ENCODE results near the gene ACOT2. TPM values are rescaled to one million over a fixed set of nuclear protein-coding genes. Genes with fewer than 3 reads are reported as not detected.
"Not testable (repeated sequence)": the region's sequence is repeated elsewhere in the genome, so short reads cannot be mapped to it uniquely, and the experiment has no call there.

The ACOT2 gene
- total and polyA plus RNA-seq, 2 donors from 2014 or later = 29.4 to 128 TPM

- no peak for FAIRE-seq
- no peak overlapping the region for H3K27ac ChIP-seq (ENCODE audit: low read depth in 2 of 2, low read length in 2 of 2)
Measured at GRCh38 chr14:73589116-73589515, 20.1 kb downstream of the ACOT2 start.

GRCh38 chr14:73590673-73591004 is 21.6 kb downstream of the ACOT2 start:
- H3K9ac ChIP-seq (ENCODE audit: low read length in 3 of 3); intact Hi-C loops (cut with DNase I); H3K4me1 ChIP-seq (ENCODE audit: control insufficient read depth in 2 of 3, insufficient read depth in 2 of 3, low read depth in 1 of 3, low read length in 3 of 3); H3K36me3 ChIP-seq (ENCODE audit: control insufficient read depth in 2 of 3, insufficient read depth in 3 of 3, low read length in 3 of 3); H3K27ac ChIP-seq (ENCODE audit: low read depth in 2 of 2, low read length in 2 of 2); DNase-seq; FAIRE-seq; H3K27me3 ChIP-seq (ENCODE audit: control insufficient read depth, insufficient read depth, low read length); H3K4me3 ChIP-seq (ENCODE audit: low read length in 3 of 3); H3K9me3 ChIP-seq (ENCODE audit: control insufficient read depth in 2 of 3, insufficient read depth in 1 of 3, low read length in 3 of 3): not testable (repeated sequence)

More at GRCh38 chr14:73589116-73589515, 20.1 kb downstream of the ACOT2 start:
- intact Hi-C loops (cut with DNase I) = no loop called here
- DNase-seq = no peak
- Histone ChIP-seq H3K27me3 (ENCODE audit: control insufficient read depth, insufficient read depth, low read length) (no peaks in the 10 kb centered on the region), H3K36me3 (ENCODE audit: control insufficient read depth in 2 of 3, insufficient read depth in 3 of 3, low read length in 3 of 3) (no peaks in the 10 kb centered on the region), H3K4me3 (ENCODE audit: low read length in 3 of 3) (no peak overlapping the region), H3K4me1 (ENCODE audit: control insufficient read depth in 2 of 3, insufficient read depth in 2 of 3, low read depth in 1 of 3, low read length in 3 of 3) (peaks cover 0 to 2% (median 0%) of the 10 kb centered on the region in 3 donors), H3K9me3 (ENCODE audit: control insufficient read depth in 2 of 3, insufficient read depth in 1 of 3, low read length in 3 of 3) (no peaks in the 10 kb centered on the region), H3K9ac (ENCODE audit: low read length in 3 of 3) (no peak overlapping the region)
- TF ChIP-seq, protein P1, sequence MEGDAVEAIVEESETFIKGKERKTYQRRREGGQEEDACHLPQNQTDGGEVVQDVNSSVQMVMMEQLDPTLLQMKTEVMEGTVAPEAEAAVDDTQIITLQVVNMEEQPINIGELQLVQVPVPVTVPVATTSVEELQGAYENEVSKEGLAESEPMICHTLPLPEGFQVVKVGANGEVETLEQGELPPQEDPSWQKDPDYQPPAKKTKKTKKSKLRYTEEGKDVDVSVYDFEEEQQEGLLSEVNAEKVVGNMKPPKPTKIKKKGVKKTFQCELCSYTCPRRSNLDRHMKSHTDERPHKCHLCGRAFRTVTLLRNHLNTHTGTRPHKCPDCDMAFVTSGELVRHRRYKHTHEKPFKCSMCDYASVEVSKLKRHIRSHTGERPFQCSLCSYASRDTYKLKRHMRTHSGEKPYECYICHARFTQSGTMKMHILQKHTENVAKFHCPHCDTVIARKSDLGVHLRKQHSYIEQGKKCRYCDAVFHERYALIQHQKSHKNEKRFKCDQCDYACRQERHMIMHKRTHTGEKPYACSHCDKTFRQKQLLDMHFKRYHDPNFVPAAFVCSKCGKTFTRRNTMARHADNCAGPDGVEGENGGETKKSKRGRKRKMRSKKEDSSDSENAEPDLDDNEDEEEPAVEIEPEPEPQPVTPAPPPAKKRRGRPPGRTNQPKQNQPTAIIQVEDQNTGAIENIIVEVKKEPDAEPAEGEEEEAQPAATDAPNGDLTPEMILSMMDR (IDR thresholded peaks at IDR 0.05; ENCODE audit: borderline replicate concordance, extremely low read depth, insufficient read depth) = no peak

DNA sequence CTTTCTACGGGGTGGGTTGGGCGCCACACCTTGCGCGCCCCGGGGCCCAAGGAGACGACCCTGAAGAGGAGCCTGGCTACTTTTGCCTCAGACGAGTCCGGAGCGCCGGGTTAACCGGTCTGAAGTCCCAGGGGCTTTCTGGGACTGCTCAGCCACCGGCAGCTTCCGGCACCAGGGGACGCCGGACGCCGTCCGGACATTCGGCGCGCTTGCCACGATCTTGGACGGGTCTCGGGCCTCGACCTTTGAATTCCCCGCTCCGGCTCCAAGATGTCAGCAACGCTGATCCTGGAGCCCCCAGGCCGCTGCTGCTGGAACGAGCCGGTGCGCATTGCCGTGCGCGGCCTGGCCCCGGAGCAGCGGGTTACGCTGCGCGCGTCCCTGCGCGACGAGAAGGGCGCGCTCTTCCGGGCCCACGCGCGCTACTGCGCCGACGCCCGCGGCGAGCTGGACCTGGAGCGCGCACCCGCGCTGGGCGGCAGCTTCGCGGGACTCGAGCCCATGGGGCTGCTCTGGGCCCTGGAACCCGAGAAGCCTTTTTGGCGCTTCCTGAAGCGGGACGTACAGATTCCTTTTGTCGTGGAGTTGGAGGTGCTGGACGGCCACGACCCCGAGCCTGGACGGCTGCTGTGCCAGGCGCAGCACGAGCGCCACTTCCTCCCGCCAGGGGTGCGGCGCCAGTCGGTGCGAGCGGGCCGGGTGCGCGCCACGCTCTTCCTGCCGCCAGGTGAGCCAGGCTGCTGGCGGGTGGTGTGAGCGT is 22.9 kb downstream of the ACOT2 start, which contains the start of gene ACOT4:
ACOT4 (plus strand) TSS at position 184 of the 760 bp plus-strand sequence; CDS start at position 271, 87 bp downstream.
- DNase-seq (peak; percentile 47 to 80 (median 63)), FAIRE-seq (no peak)
- Histone ChIP-seq H3K36me3 (ENCODE audit: control insufficient read depth in 2 of 3, insufficient read depth in 3 of 3, low read length in 3 of 3) (no peaks in the 10 kb centered on the region), H3K27me3 (ENCODE audit: control insufficient read depth, insufficient read depth, low read length) (no peaks in the 10 kb centered on the region), H3K4me1 (ENCODE audit: control insufficient read depth in 2 of 3, insufficient read depth in 2 of 3, low read depth in 1 of 3, low read length in 3 of 3) (peaks cover 0 to 2% (median 0%) of the 10 kb centered on the region in 3 donors), H3K27ac (ENCODE audit: low read depth in 2 of 2, low read length in 2 of 2) (peak within 1 kb of the TSS; percentile 37 to 67), H3K9ac (ENCODE audit: low read length in 3 of 3) (peak within 1 kb of the TSS in 1 of 3 donors; percentile 31), H3K9me3 (ENCODE audit: control insufficient read depth in 2 of 3, insufficient read depth in 1 of 3, low read length in 3 of 3) (no peaks in the 10 kb centered on the region), H3K4me3 (ENCODE audit: low read length in 3 of 3) (peak within 1 kb of the TSS; percentile 17 to 77 (median 64))
- intact Hi-C loops (cut with DNase I) = no loop called here
- TF ChIP-seq, protein P1 (IDR thresholded peaks at IDR 0.05; ENCODE audit: borderline replicate concordance, extremely low read depth, insufficient read depth) = peak; percentile 1

DNA sequence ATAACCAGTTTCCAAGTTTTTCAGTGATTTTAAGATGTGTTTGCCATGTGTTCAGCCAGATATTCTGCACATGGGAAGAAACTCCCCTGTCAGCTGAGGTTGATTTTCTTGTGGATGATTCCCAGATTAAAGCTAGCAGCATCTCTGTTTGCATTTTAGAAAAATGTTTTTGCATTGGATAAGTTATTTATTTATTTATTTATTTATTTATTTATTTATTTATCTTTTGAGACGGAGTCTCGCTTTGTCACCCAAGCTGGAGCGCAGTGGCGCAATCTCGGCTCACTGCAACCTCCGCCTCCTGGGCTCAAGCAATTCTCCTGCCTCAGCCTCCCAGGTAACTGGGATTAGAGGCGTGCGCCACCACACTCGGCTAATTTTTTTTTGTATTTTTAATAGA is 25.5 kb downstream of the ACOT2 start:
- no peak overlapping the region for H3K4me3 ChIP-seq (ENCODE audit: low read length in 3 of 3)
- FAIRE-seq = no peak
- intact Hi-C loops (cut with DNase I) = no loop called here
- no peaks in the 10 kb centered on the region for H3K9me3 ChIP-seq (ENCODE audit: control insufficient read depth in 2 of 3, insufficient read depth in 1 of 3, low read length in 3 of 3)
- H3K27me3 ChIP-seq (ENCODE audit: control insufficient read depth, insufficient read depth, low read length) = no peaks in the 10 kb centered on the region
- TF ChIP-seq, protein P1 (IDR thresholded peaks at IDR 0.05; ENCODE audit: borderline replicate concordance, extremely low read depth, insufficient read depth) = no peak
- no peak overlapping the region for H3K9ac ChIP-seq (ENCODE audit: low read length in 3 of 3)
- H3K27ac ChIP-seq (ENCODE audit: low read depth in 2 of 2, low read length in 2 of 2) = no peak overlapping the region
- DNase-seq = no peak
- H3K36me3 ChIP-seq (ENCODE audit: control insufficient read depth in 2 of 3, insufficient read depth in 3 of 3, low read length in 3 of 3) = no peaks in the 10 kb centered on the region
- H3K4me1 ChIP-seq (ENCODE audit: control insufficient read depth in 2 of 3, insufficient read depth in 2 of 3, low read depth in 1 of 3, low read length in 3 of 3) = peaks cover 0 to 6% (median 2%) of the 10 kb centered on the region in 3 donors
